Ascending aorta (tissue), 2 donors: Measurements from ENCODE around the gene WFS1. TPM values are rescaled to one million over a fixed set of nuclear protein-coding genes. Genes with fewer than 3 reads are reported as not detected.

Experiments
- DNase-seq, 2 donors: peaks; one replicate each; pipeline ENCODE4 v3.0.0-alpha.2; 2019; ENCODE audit warnings: low spot score in 2 of 2
- H3K27ac ChIP-seq, 2 donors: fragments of 200-600 bp; sonication (generic); one replicate each; pipeline ENCODE4 v1.5.1; 2016 to 2017; ENCODE audit warnings: mild to moderate bottlenecking in 1 of 2
- H3K27me3 ChIP-seq: fragments of 200-600 bp; sonication (generic); one replicate; pipeline ENCODE4 v1.5.1; 2017
- H3K36me3 ChIP-seq, 2 donors: fragments of 200-600 bp; sonication (generic); one replicate each; pipeline ENCODE4 v1.5.1; 2016
- H3K4me1 ChIP-seq, 2 donors: fragments of 200-600 bp; sonication (generic); one replicate each; pipeline ENCODE4 v1.5.1; 2016 to 2017; ENCODE audit warnings: mild to moderate bottlenecking in 1 of 2
- H3K4me3 ChIP-seq, 2 donors: fragments of 200-600 bp; sonication (generic); one replicate each; pipeline ENCODE4 v1.5.1; 2016 to 2017; ENCODE audit warnings: mild to moderate bottlenecking in 1 of 2
- H3K9me3 ChIP-seq, 2 donors: fragments of 200-600 bp; sonication (generic); one replicate each; pipeline ENCODE4 v1.5.1; 2016
- intact Hi-C: fragments of 100-400 bp; cut with DNase I; formaldehyde crosslinking; loops from one replicate; pipeline ENCODE4 v1.15.1; 2023
- total RNA-seq: library from RNA; depleted of rRNA; stranded (reverse); fragments of >200 nt; gene quantifications from one replicate; pipeline ENCODE4 v1.1.0, GENCODE V29; 2016
- TF ChIP-seq, protein P1 (sequence below), 3 experiments: fragments of 200-600 bp in 2 of 3; fragments of 450-650 bp in 1 of 3; sonication (generic) in 2 of 3; IDR thresholded peaks; one replicate each; pipeline ENCODE4 v1.5.1; 2016 to 2019; ENCODE audit warnings: antibody characterized with exemption in 3 of 3, mild to moderate bottlenecking in 1 of 3, moderate library complexity in 1 of 3

Gene WFS1
- total RNA-seq, 1 donor from 2014 or later = 166 TPM

GRCh38 chr4:6300359-6300758 lies 30.7 kb downstream of the WFS1 start:
- Histone ChIP-seq H3K4me1 (no peaks in the 10 kb centered on the region), H3K27ac (no peak overlapping the region), H3K4me3 (no peak overlapping the region), H3K36me3 (peaks cover 51 to 96% of the 10 kb centered on the region in 2 donors), H3K27me3 (no peaks in the 10 kb centered on the region), H3K9me3 (no peaks in the 10 kb centered on the region)
- intact Hi-C loops = no loop called here
- no peak for DNase-seq
- TF ChIP-seq, protein P1, sequence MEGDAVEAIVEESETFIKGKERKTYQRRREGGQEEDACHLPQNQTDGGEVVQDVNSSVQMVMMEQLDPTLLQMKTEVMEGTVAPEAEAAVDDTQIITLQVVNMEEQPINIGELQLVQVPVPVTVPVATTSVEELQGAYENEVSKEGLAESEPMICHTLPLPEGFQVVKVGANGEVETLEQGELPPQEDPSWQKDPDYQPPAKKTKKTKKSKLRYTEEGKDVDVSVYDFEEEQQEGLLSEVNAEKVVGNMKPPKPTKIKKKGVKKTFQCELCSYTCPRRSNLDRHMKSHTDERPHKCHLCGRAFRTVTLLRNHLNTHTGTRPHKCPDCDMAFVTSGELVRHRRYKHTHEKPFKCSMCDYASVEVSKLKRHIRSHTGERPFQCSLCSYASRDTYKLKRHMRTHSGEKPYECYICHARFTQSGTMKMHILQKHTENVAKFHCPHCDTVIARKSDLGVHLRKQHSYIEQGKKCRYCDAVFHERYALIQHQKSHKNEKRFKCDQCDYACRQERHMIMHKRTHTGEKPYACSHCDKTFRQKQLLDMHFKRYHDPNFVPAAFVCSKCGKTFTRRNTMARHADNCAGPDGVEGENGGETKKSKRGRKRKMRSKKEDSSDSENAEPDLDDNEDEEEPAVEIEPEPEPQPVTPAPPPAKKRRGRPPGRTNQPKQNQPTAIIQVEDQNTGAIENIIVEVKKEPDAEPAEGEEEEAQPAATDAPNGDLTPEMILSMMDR (IDR thresholded peaks at IDR 0.05) = no peak

- no peaks in the 10 kb centered on the region for H3K27me3 ChIP-seq
- TF ChIP-seq, protein P1 (IDR thresholded peaks at IDR 0.05) = no peak
- H3K4me1 ChIP-seq = no peaks in the 10 kb centered on the region
- H3K4me3 ChIP-seq = no peak overlapping the region
- peaks cover 44 to 88% of the 10 kb centered on the region in 2 donors for H3K36me3 ChIP-seq
- H3K9me3 ChIP-seq = no peaks in the 10 kb centered on the region
- DNase-seq = no peak
- intact Hi-C loops = no loop called here
- H3K27ac ChIP-seq = no peak overlapping the region
Measured at GRCh38 chr4:6301051-6301731, 31.5 kb downstream of the WFS1 start.

DNA sequence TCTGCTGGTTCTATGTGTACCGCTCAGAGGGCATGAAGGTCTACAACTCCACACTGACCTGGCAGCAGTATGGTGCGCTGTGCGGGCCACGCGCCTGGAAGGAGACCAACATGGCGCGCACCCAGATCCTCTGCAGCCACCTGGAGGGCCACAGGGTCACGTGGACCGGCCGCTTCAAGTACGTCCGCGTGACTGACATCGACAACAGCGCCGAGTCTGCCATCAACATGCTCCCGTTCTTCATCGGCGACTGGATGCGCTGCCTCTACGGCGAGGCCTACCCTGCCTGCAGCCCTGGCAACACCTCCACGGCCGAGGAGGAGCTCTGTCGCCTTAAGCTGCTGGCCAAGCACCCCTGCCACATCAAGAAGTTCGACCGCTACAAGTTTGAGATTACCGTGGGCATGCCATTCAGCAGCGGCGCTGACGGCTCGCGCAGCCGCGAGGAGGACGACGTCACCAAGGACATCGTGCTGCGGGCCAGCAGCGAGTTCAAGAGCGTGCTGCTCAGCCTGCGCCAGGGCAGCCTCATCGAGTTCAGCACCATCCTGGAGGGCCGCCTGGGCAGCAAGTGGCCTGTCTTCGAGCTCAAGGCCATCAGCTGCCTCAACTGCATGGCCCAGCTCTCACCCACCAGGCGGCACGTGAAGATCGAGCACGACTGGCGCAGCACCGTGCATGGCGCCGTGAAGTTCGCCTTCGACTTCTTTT lies 32.2 kb downstream of the WFS1 start:
- Histone ChIP-seq H3K9me3 (no peaks in the 10 kb centered on the region), H3K27me3 (no peaks in the 10 kb centered on the region), H3K36me3 (peaks cover 39 to 81% of the 10 kb centered on the region in 2 donors), H3K27ac (no peak overlapping the region), H3K4me3 (no peak overlapping the region), H3K4me1 (no peaks in the 10 kb centered on the region)
- intact Hi-C loops = no loop called here
- TF ChIP-seq, protein P1 (IDR thresholded peaks at IDR 0.05) = no peak
- DNase-seq = no peak

DNA sequence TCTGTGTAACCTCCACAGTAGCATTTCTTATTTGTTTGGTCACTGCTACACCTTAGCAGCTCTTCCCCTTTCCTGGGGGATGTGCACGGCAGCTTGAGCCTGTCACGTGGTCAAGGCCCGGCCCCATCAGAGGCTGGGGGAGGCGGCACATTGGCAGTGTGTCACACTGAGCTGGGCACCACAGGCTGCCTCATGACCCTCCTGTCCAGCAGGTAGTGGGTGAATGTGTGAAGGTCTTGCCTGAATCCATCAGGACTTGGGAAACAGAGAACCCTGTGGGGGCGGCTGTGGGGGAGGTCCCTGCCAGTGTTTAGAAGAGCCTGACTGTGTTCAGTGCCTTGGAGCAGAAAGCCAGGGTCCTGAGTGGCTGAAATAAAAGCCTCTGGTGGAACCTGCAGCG lies 33.2 kb downstream of the WFS1 start:
- Histone ChIP-seq H3K4me3 (no peak overlapping the region), H3K36me3 (peaks cover 34 to 71% of the 10 kb centered on the region in 2 donors)
- TF ChIP-seq, protein P1 (IDR thresholded peaks at IDR 0.05) = no peak

GRCh38 chr4:6303943-6304342 lies 34.3 kb downstream of the WFS1 start:
- peaks cover 0 to 3% of the 10 kb centered on the region in 2 donors for H3K4me1 ChIP-seq
- no peak overlapping the region for H3K4me3 ChIP-seq
- peaks cover 34 to 61% of the 10 kb centered on the region in 2 donors for H3K36me3 ChIP-seq
- H3K9me3 ChIP-seq = no peaks in the 10 kb centered on the region
- intact Hi-C loops = no loop called here
- H3K27me3 ChIP-seq = no peaks in the 10 kb centered on the region
- H3K27ac ChIP-seq = no peak overlapping the region
- TF ChIP-seq, protein P1 (IDR thresholded peaks at IDR 0.05) = no peak
- DNase-seq = no peak

More for the DNA sequence above, 33.2 kb downstream of the WFS1 start:
- intact Hi-C loops = no loop called here
- no peaks in the 10 kb centered on the region for H3K27me3 ChIP-seq
- no peak overlapping the region for H3K27ac ChIP-seq
- no peaks in the 10 kb centered on the region for H3K9me3 ChIP-seq
- H3K4me1 ChIP-seq = no peaks in the 10 kb centered on the region
- no peak for DNase-seq
